WI38 (cell line): ENCODE results near the gene AGBL4.

ENCODE experiments used
- H3K4me3 ChIP-seq: 2 replicates; pipeline ENCODE4 v1.5.1; 2011; ENCODE audit warnings: low read depth, mild to moderate bottlenecking, control low read depth, low read length
- TF ChIP-seq, protein P1 (sequence below): IDR thresholded peaks from 2 replicates; pipeline ENCODE4 v1.5.1; 2012; ENCODE audit warnings: low read depth, mild to moderate bottlenecking, control low read depth, low read length

AGBL4 gene

DNA sequence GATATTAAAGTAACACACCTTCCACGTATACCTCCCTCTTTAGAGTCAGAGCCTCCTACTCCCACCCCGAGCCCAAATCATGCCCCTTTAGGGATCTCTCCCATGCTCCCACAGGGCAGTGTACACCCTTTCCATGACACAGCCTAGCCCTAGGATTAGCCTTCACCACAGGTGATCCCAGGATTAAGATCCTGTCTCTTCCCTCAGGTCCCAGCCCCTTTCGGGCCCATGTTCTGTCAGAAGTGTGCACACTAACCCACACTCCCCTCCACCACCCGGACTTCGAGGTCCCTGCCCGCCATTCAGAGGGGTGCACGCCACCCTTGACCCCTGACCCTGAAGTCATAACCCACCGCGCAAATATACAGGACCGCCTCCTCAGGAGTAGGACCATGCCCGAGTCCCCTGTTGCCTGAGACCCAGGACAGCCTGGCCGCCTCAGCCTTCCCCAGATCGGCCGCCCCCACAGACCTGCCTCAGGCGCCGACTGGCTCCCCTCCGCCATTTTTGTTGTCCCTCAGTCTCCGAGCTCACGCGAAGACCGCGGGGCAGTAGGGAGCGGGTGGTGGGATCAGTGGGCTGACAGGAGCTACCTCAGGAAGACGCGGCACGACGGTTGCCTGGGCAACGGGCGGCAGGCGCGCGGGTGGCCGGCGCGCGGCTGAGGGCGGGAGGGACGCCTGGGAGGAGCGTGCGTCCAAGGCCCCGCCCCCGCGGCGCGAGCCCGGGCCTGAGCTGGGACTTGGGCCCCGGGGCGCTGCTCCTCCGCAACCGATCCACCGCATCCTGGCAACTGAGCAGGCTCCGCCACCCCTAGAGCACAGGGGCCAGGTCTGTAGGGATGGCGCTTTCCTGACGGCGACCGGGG lies at the start of gene AGBL4:
Gene AGBL4 (minus strand): TSS at position 663 of the 868 bp plus-strand sequence.
- TF ChIP-seq, protein P1, sequence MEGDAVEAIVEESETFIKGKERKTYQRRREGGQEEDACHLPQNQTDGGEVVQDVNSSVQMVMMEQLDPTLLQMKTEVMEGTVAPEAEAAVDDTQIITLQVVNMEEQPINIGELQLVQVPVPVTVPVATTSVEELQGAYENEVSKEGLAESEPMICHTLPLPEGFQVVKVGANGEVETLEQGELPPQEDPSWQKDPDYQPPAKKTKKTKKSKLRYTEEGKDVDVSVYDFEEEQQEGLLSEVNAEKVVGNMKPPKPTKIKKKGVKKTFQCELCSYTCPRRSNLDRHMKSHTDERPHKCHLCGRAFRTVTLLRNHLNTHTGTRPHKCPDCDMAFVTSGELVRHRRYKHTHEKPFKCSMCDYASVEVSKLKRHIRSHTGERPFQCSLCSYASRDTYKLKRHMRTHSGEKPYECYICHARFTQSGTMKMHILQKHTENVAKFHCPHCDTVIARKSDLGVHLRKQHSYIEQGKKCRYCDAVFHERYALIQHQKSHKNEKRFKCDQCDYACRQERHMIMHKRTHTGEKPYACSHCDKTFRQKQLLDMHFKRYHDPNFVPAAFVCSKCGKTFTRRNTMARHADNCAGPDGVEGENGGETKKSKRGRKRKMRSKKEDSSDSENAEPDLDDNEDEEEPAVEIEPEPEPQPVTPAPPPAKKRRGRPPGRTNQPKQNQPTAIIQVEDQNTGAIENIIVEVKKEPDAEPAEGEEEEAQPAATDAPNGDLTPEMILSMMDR: no peak

DNA sequence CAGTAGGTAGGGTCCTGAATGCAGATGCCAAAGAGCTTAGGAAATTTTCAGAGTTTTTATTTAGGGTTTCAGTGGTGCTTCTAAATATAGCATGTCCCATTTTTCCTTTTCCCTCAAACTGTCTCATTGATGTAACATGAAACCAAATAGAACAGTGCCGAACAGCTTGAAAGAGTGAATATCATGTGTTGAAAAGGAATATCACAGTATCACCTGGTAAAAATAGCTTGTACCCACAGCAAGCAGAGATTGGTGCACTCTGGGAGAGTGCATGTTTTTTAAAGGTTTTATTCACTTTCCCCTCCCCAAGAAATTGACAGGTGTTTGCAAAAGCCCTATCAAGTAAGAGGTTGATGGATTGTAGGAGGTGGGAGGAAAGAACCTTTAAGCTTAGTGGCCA lies 43.1 kb upstream of the AGBL4 start:
- H3K4me3 ChIP-seq: no peak overlapping the region
- TF ChIP-seq, protein P1: no peak

More for the DNA sequence above, at the start of gene AGBL4:
- no peak within 1 kb of the TSS for H3K4me3 ChIP-seq

DNA sequence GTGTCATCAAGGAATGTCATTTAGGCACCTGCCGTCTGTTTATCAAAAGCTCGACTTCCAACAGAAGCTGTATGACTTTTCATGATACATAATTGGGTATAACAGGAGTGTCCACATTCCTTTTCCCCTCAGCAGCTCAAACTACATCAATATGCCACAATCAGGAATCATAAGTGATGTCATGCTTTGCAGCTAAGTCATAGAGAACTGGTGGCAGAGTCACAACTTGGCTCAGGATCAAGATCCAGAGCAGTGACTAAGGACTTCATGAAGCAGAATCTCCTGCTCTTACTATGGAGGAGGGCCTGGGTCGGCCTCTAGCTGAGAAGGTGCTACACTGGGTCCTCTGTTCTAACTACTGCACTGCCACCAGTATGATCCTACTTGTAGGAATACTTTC lies 36.5 kb upstream of the AGBL4 start:
- no peak overlapping the region for H3K4me3 ChIP-seq
- TF ChIP-seq, protein P1: no peak

DNA sequence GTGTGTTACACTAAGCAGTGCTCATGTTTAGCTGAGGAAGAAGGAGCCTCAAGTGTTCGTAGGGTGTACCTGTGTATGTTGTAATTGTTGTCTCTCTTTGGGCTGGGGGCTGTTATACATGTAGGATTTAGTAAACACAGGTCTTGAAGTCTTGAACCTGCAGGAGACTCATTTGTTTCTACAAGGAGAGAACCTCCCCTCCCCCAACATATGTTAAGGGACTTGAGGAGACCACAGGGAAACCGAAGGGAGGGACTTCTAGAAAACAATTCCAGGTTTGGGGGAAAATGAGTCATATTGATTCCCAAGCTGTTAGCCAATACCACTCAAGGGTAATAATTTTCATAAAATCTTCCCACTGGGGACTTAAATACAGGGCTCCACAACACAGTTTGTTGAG lies 25.0 kb upstream of the AGBL4 start:
- TF ChIP-seq, protein P1: no peak
- no peak overlapping the region for H3K4me3 ChIP-seq

DNA sequence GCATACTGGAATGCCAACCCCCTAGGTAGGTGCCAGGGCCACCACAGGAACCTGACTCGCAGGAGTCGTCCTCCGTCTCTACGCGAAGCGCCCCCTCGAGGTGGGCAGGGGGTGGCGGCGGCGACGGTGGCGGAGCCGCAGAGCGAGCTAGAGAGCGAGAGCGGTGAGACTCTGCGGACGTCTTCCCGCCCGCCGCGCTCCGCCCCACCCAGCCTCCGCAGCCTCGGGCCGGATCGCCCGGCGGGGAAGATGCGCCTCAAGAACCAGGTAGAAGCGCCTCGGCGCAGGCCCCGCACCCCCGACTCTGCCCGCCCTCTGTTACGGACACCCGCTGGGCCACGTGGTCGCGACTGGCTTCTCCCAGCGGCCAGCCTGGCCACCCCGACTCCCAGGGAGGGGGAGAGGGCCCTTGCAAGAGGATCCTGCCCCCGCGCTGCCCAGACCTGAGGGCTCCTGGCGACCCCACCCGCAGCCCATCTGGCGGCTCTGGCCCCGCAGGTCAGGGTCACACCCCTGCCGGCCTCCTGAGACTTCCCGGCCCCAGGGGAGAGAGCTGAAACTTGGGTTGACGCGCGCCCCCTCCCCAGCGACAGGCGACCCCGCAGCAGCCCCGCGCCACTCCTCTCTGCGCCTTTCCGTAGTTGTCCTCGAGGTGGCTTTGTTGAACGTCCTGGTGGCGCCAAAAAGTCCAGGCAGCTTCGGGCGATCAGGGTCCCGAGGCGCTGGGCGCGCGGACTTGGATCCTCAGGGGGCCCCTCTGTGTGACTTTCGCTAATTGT lies 24.4 kb upstream of the AGBL4 start:
- TF ChIP-seq, protein P1: no peak
- H3K4me3 ChIP-seq: no peak overlapping the region

DNA sequence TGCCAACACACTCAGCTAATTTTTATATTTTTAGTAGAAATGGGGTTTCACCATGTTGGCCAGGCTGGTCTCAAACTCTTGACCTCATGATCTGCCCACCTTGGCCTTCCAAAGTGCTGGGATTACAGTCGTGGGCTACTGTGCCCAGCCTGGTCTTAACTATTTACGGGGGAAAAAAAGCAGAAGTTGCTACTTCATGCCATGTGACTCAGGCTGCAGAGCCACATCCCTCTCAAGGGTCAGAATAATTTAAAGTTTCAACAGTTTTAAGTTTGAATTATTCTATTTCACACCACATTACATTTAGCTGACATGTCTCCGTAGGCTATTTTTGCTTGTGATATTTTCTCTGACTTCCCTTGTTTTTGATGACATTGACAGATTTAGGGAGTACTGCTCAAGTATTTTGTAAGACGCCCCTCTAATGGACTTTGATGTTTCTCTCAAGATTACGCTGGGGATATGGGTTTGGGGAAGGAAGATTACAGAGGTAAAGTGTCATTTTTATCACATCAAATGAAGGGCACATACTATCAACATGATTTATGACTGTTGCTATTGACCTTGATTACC lies 14.6 kb upstream of the AGBL4 start:
- H3K4me3 ChIP-seq: no peak overlapping the region
- TF ChIP-seq, protein P1: no peak
